ENCODE results near the gene HBM. TPM values are rescaled to one million over a fixed set of nuclear protein-coding genes. Genes with fewer than 3 reads are reported as not detected.

The HBM gene
- total RNA-seq, 6 experiments from 2014 or later, result 1.1 to 8.4 (median 2.0) TPM; not detected in 2

DNA sequence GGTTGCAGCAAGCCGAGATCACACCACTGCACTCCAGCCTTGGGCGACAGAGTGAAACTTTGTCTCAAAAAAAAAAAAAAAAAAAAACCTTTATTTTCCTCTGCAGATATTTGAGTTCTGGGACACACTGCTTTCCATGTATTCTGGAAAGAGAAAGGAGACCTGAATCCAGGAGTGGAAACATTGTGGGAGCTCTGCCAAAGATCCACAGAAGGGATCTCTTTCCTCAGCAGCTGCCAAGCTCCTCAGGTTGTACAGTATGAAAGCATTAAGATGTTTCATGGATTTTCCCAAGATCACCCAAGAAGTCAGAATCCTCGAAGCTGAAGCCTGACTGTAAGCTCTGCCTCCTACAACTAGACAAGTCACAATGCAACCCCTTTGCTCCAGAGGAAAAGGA lies 40.8 kb upstream of the HBM start:
- Histone ChIP-seq H3K27ac (no peak overlapping the region), H3K9me3 (no peaks in the 10 kb centered on the region), H3K4me3 (no peak overlapping the region), H3K27me3 (no peaks in the 10 kb centered on the region), H3K36me3 (peaks cover 0 to 6% (median 0%) of the 10 kb centered on the region in 4 donors), H3K4me1 (no peaks in the 10 kb centered on the region)
- no CpG with 5 or more reads among the region's 3 CpGs for WGBS (ENCODE audit: insufficient coverage, low coverage, low lambda C conversion rate, missing lambda C conversion rate)
- intact Hi-C loops (cut with DNase I), result no loop called here
- TF ChIP-seq POLR2A (IDR thresholded peaks at IDR 0.05), result no peak
- TF ChIP-seq, protein P1, sequence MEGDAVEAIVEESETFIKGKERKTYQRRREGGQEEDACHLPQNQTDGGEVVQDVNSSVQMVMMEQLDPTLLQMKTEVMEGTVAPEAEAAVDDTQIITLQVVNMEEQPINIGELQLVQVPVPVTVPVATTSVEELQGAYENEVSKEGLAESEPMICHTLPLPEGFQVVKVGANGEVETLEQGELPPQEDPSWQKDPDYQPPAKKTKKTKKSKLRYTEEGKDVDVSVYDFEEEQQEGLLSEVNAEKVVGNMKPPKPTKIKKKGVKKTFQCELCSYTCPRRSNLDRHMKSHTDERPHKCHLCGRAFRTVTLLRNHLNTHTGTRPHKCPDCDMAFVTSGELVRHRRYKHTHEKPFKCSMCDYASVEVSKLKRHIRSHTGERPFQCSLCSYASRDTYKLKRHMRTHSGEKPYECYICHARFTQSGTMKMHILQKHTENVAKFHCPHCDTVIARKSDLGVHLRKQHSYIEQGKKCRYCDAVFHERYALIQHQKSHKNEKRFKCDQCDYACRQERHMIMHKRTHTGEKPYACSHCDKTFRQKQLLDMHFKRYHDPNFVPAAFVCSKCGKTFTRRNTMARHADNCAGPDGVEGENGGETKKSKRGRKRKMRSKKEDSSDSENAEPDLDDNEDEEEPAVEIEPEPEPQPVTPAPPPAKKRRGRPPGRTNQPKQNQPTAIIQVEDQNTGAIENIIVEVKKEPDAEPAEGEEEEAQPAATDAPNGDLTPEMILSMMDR (IDR thresholded peaks at IDR 0.05), result no peak
- ATAC-seq (no peak), DNase-seq (no peak)

DNA sequence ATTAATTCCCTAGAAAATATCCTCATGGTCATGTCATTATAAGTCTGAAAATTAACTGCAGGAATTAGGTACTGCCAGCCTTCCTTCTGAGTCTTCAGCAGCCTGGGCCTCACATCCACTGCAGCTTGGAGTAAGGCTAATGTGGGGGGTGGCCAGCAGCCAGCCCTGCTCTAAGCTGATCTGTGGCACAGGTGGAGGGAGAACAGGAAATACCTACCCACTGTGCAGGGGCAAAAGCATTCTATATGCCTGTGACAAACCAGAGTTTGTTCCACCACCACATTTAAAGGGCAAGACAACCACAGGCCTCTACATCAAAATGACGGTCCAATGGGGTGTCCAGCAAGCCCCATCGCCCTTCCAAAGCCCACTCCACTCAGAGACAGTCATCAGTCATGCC lies 36.7 kb upstream of the HBM start:
- H3K9me3 ChIP-seq, result no peaks in the 10 kb centered on the region
- 100% methylated on average over 1 of the region's 2 CpGs for WGBS (ENCODE audit: insufficient coverage, low coverage, low lambda C conversion rate, missing lambda C conversion rate)
- DNase-seq (peak in 1 of 3 donors; percentile 10), ATAC-seq (no peak)
- H3K4me1 ChIP-seq, result no peaks in the 10 kb centered on the region
- H3K4me3 ChIP-seq, result no peak overlapping the region
- no peak overlapping the region for H3K27ac ChIP-seq
- no peak for TF ChIP-seq POLR2A (IDR thresholded peaks at IDR 0.05)
- TF ChIP-seq, protein P1 (IDR thresholded peaks at IDR 0.05), result no peak
- intact Hi-C loops (cut with DNase I), result no loop called here
- H3K36me3 ChIP-seq, result peaks cover 0 to 5% (median 0%) of the 10 kb centered on the region in 4 donors
- no peaks in the 10 kb centered on the region for H3K27me3 ChIP-seq

DNA sequence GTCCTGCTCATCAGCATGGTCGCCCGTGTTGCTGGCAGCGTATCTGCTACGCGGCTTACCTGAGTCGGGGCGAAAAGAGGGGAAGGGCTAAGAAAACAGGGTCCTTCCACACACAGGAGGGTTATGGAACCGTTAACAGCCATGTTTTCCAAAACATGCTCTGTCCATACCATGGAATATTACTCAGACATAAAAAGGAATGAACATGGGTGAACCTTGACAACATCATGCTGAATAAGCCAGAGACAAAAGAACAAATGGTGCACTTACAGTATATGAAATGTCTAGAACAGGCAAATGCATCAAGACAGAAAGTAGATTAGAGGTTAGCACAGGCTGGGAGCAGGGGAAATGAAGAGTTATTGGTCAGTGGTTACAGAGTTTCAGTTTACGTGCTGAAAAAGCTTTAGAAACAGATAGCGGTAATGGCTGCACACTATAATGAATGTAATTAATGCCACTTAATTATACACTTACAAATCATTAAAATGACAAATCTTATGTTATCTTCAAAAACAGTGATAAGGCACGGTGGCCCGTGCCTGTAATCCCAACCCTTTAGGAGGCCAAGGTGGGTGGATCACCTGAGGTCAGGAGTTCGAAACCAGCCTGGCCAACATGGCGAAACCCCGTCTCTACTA lies 35.1 kb upstream of the HBM start:
- Histone ChIP-seq H3K27me3 (no peaks in the 10 kb centered on the region), H3K4me3 (no peak overlapping the region), H3K27ac (no peak overlapping the region), H3K4me1 (no peaks in the 10 kb centered on the region), H3K36me3 (no peaks in the 10 kb centered on the region), H3K9me3 (no peaks in the 10 kb centered on the region)
- TF ChIP-seq, protein P1 (IDR thresholded peaks at IDR 0.05), result no peak
- no peak for TF ChIP-seq POLR2A (IDR thresholded peaks at IDR 0.05)
- ATAC-seq, result no peak
- WGBS (ENCODE audit: insufficient coverage, low coverage, low lambda C conversion rate, missing lambda C conversion rate), result 92% methylated on average over 13 of the region's 15 CpGs
- DNase-seq, result no peak
- intact Hi-C loops (cut with DNase I), result no loop called here

DNA sequence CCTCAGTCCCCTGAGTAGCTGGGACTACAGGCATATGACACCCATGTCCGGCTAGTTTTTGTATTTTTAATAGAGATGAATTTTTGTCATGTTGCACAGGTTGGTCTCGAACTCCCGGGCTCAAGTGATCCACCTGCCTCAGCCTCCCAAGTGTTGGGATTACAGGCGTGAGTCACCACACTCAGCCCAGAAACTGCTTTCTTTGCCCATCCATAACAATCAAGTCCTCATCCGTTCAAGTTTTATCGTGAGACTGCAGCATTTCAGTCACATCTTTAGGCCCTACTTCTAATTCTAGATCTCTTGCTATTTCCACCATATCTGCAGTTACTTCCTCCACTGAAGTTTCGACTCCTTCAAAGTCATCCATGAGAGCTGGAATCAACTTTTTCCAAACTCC lies 33.7 kb upstream of the HBM start:
- DNase-seq, result no peak
- H3K4me3 ChIP-seq, result no peak overlapping the region
- H3K36me3 ChIP-seq, result no peaks in the 10 kb centered on the region
- ATAC-seq, result no peak
- no peak for TF ChIP-seq POLR2A (IDR thresholded peaks at IDR 0.05)
- TF ChIP-seq, protein P1 (IDR thresholded peaks at IDR 0.05), result no peak
- H3K9me3 ChIP-seq, result no peaks in the 10 kb centered on the region
- no peaks in the 10 kb centered on the region for H3K27me3 ChIP-seq
- intact Hi-C loops (cut with DNase I), result no loop called here
- no peak overlapping the region for H3K27ac ChIP-seq
- no peaks in the 10 kb centered on the region for H3K4me1 ChIP-seq
- WGBS (ENCODE audit: insufficient coverage, low coverage, low lambda C conversion rate, missing lambda C conversion rate), result 86% methylated on average over 7 of the region's 7 CpGs
